ENCODE measurements around the gene KDR. TPM values are rescaled to one million over a fixed set of nuclear protein-coding genes. Genes with fewer than 3 reads are reported as not detected.

The KDR gene
- not detected in 2 replicates for total RNA-seq (2014; rRNA removed; shearing (Covaris generic))

DNA sequence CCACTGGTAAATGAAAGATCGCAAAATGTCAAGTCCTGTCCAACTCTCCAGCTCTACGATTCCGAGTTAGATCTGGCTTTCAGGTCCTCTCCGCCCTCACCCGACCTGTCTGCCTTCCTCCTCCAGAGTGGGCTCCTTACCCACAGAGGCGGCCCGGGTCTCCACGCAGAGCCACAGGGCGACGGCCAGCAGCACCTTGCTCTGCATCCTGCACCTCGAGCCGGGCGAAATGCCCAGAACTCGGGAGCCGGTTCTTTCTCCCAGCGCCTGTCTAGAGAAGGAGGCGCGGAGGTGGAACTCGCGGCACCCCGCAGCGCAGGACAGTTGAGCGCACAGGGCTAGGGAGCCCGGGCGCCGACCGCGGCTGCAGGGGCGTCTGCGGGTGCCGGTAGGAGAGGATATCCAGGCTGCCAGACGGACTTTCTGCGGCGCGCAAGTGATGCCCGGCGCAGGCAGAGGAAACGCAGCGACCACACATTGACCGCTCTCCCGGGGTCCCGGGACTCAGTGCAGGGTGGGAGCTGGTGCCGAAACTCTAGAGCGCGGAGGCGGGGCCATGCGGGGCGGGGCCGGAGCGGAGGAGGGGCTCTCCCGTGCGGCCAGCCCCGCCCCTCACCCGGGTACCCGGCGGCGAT, at the start of gene KDR:
Gene KDR (minus strand): TSS at position 509 of the 635 bp plus-strand sequence. CDS start 302 bp downstream, at position 207.
- no peak for DNase-seq (ENCODE audit: low spot score)

DNA sequence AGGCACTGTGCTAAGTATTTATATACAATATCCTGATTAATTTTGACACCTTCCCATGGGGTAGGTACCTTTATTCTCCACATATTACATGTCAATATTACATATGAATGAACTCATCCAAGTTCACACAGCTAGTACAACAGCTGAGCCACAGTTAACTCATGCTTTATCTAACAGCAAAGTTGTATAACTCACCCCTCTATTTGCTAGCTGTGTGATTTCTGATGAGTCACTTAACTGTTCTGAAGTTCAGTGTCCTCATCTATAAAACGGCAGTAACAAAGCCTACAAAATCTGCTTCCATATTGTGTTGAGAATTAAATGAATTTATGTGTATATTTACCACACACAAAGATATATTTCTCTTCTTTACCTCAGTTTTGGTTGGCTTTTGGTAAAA, 48.2 kb upstream of the KDR start:
- DNase-seq (ENCODE audit: low spot score) = no peak

DNA sequence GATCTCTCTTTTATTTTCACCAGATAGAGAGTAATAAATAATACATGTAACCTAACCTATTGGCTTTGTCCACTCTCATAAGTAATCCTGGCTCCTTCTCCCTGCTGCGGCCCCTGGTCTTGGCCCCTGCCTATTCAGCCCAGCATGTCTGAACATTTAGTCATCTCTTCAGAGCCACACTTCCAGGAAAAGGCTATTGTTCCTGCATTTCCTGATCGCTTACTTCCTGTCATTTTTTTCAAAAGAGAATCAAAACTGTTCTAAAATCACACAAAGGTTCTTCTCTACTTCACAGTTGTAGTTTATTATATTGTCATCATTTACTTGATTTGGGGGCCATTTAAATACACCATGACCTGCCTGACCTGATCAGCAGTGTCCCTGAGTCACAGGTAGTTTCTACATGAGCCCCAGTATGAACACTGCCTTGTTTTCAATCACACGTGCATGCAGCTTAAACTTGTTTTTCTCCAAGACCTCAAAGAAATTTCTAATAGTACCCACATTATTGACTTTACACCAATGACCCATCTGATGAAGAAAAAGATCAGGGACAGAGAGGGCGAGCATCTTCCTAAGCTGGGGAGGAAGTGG, 47.4 kb upstream of the KDR start:
- peak; percentile 23 for DNase-seq (ENCODE audit: low spot score)

DNA sequence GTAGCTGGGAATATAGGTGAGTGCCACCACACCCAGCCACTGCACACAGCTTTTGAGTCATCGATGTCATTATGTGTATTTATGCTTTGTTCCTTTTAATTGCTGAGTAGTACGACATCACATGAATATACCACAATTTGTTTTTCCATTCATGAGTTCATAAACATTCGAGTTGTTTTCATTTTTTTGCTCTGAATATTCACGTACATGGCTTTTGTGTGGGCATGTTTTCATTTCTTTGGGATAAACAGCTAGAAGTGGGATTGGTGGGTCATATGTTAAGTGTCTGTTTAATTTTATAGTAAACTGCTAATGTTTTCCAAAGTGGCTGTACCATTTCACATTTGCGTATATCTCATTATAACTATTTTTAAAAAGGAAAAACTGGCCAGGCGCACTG, 45.1 kb upstream of the KDR start:
- DNase-seq (ENCODE audit: low spot score) = no peak

DNA sequence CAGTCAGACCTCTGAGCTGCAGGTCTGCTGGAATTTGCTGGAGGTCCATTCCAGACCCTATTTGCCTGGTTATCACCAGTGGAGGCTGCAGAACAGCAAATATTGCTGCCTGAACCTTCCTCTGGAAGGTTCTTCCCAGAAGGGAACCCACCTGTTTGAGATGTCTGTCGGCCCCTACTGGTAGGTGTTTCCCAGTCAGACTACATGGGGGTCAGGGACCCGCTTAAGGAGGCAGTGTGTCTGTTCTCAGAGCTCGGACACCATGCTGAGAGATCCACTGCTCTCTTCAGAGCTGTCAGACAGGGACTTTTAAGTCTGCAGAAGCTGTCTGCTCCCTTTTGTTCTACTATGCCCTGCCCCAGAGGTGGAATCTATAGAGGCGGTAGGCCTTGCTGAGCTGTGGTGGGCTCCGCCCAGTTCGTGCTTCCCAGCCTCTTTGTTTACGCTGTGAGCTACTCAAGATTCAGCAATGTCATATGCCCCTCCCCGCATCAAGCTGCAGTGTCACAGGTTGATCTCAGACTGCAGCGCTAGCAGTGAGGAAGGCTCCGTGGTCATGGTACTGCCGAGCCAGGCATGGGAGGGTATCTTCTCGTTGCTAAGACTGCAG, 44.1 kb upstream of the KDR start:
- DNase-seq (ENCODE audit: low spot score) = peak; percentile 73

DNA sequence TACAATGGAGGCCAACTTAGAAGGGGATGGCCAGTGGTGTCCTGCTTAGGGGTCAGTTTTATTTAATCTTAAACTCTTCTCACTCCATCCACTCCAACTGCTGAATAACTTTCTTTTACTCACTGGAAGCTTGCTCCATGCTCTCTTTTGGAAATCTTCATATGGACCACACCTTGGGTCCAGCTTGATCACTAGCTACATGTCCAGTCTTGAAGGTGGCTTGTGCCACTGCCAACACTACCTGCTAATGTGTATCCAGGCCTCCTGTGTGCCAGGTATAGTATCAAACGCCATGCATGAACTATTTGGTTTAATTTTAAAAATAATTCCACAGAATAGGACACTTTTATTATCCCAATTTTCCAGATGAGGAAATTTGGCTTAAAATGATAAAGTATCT, 37.0 kb upstream of the KDR start:
- DNase-seq (ENCODE audit: low spot score) = no peak

DNA sequence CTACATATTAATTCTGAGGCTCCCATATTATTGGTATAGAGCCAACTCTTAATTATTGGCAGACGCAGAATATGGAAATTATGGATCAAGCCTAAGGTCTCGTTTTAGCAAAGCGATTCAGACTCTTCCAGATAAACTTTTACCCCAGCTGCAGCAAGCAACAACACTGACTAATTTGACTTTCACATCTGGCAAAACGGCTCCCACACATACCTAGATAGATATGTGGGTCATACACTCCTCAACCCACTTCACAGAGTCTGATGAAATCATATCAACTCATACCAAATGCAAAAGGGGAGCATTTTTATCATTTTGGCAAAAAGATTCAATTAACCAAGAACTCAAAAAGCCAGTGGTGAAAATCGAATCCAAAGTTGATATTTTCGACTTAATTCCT, 36.3 kb upstream of the KDR start:
- no peak for DNase-seq (ENCODE audit: low spot score)

DNA sequence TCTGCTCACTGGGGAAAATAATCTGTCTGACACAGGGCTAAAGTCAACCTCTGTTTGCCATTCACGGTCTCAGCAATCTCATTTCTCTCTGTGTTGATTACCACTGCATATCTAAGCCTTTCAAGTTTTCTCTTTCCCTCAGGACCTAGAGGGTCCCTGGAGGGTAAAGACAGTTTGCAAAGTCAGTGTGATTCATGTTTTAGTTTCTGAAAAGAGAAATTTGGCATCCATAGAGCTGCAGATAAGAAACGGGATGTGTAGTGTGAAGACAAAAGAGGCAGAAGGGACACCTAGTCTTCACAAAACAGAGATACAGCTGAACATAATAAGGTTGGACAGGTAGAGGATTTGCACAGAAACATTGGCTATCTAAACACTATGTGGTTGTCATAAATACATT, 34.5 kb upstream of the KDR start:
- DNase-seq (ENCODE audit: low spot score) = no peak

DNA sequence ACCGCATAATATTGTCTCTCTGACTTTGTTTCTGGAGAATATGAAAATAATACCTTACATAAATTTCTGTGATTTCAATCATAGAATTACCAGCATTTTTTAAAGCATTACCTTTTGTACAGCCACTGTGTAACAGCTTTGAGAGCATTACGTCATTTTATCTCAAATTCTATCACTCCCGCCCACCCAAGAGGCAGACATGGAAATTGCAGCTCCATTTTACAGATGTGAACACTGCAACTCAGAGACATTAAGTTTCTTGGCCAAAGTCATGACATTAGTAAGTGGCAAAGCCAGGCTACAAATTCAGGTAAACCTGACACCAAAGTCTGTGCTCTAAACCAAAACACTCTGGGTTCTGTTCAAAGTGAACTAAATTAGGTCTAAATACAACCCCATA, 33.6 kb upstream of the KDR start:
- no peak for DNase-seq (ENCODE audit: low spot score)

DNA sequence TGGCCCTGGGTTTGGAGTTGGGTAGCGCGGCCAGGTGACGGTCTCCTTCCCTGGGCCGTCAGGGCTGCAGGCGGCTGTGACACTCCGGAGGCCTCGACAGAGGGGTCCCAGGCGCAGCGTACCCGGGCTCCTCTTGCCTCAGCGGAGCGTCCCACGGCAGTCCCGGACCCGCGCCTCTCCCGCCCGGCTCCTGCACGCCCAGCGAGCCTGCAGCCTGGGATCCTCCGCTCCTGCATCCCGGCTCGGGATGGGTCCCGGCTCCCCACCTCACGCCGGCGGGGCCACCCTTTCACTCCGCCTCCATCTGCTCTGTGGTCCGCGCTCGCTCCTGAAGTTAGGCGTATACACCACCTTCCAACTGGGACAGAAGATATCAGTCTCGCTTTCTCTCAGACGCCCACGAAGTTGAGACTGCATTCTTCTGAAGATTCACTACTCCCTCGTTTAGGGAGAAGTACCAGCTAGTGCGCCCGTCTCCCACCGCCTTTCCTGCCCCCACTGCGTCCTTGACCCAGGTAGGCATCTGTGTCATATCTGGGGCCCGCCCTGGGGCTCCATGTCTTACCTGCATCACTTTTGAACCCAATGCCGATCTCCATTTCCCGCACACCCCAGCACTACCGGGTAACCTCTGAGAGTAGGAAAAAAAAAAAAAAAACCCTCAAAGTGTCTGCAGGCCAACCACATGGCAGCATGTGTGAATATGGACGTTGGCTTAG, 32.3 kb upstream of the KDR start:
- DNase-seq (ENCODE audit: low spot score) = no peak

DNA sequence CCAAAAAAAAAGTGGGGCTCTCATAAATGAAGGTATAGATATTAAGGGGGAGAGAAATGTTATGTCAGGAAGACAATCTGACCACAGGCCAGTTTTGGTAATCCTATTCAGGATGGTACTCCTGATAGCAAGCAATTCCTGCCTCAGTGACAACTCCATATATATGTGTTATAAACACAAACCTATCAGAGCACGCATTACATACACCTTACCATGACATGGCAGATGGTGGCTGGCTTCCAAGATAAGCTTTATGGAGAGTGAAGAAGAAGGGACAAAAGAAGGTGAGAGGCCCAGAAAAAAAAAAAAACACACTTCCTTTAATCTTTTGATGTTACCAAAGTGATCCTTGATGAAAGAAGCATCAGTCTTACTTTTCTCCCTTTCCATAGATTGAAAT, 29.5 kb upstream of the KDR start:
- DNase-seq (ENCODE audit: low spot score) = no peak

DNA sequence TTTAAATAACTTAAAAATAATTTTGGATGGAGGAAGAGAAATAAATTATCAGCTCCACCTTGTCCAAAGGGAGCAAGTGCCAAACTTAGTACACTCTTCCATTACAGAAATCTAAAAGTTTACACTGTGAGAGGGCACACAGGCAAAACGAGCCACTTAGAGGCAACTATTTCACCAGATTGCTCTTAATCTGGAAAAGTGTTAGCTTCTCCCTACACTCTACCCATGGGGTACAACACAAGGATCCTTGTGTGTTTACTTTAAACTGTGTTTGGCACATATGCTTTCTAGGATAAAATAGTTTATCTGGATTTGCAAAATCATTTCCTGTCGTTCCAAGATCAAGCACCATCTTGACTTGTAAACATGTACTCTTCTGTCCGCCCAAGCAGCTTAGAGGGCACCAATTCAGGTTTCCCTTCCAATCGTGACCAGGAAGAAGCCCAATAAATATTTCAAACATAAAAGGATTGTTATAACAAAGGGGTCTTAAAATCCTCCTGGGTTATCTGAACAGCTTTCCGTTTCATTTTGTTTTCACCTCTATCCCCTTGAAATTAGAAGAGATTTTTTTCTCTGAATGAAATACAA, 29.0 kb upstream of the KDR start:
- DNase-seq (ENCODE audit: low spot score) = no peak

DNA sequence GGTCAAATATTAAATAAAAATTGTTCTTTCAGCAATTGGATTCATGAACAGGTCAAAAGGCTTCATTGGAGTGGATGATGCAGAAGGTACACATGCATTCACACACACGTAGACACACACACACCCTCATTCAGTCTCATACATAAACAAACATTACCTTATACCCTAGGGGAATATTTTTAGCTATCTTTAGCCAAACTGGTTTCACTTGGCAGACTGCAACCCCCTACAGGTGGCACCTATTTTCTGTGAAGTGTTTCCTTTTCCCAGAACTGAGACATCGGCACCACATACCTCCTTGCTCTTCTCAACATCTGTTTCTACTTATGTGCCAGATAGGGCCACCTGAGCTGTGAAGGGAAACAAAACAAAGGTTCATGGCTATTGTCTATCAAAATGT, 18.5 kb upstream of the KDR start:
- DNase-seq (ENCODE audit: low spot score) = no peak

DNA sequence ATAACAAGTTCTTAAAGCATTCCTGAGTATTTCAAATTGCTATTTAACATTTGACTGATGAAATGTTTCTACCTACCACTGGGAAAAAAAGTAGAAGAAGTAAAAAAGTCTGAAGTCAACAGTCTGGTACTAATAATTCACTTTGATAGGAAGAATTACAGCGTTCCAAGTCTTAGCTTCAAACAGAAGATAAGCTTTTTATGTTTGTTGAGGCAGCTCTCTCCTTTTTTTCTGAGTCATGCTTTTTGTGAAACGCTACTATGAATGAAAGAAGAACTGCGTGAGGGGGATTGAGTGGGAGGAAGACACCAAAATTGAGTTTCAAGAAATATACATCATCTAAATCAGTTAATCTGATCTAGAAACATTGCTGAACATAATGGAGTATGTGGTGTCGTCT, 13.0 kb upstream of the KDR start:
- no peak for DNase-seq (ENCODE audit: low spot score)

DNA sequence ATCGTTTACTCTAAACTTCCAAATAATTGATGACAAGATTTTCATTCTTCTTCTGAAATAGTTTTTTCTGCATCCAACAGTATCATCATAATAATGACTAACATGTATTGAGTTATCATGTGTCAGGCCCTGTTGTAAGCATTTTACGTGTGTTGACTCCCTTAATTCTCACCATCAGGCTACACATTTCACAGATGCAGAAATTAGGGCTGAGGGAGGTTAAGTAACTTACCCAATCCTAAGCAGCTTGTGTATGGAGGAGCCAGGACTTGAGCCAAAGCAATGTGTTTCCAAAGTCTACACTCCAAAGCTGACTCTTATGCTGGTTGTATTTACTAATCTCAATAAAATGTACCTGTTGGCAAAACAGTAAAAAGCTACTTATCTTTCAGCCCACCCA, 11.2 kb upstream of the KDR start:
- DNase-seq (ENCODE audit: low spot score) = no peak

DNA sequence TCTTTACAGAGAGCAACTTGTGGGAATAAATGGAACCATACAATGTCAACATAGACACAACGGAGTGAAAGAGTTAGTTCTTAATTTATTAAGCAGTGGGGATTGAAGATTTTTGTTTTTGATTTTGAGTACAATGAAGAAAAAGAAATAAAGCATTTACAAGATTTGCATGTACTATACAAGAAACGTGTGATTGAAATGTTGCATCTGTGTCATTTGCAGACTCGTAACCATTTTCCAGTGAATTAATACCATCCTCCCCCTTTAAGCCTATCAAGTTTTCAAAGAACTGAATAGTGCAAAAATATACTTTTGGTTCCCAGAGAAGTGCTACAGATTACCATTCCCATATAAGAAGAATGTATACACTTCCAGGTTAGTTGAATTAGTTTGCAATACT, 8.6 kb upstream of the KDR start:
- no peak for DNase-seq (ENCODE audit: low spot score)

DNA sequence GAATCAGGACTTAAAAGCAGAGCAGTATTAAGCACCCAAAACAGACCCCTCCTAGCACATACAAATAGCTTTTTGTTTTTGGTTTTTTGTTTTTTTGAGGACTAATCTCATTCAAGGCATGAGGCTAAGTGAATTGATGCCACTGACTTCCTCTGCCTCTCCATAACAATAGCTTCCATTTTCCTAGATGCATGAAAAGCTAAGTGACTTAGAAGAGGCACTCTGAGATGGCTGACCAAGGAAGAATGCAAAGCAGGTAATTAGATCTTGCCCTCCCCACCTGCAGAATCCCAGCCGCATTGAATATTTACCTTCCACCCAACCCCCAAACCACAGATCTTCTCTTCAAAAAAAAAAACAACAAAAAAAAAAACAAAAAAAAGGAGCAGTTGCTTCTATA, 7.4 kb upstream of the KDR start:
- no peak for DNase-seq (ENCODE audit: low spot score)

DNA sequence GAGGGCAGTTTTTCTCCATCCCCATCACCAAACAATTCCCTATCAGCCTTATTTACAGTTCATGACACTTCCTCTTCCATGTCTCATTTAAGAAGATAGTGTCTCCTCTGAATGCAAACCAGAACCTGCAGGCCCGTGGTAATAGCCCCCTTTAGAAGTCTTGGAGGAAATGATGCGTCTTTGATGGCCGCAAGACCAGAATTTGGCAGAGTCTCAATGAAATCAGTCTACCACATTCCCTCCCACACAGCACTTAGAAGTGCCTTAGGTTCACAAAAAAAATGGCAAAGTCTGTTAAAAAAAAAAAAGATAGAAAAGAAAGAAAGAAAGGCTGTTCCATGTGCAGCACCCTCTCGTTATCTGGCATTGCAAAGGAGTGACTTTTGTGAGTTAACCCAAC, 2.1 kb upstream of the KDR start:
- DNase-seq (ENCODE audit: low spot score) = no peak

DNA sequence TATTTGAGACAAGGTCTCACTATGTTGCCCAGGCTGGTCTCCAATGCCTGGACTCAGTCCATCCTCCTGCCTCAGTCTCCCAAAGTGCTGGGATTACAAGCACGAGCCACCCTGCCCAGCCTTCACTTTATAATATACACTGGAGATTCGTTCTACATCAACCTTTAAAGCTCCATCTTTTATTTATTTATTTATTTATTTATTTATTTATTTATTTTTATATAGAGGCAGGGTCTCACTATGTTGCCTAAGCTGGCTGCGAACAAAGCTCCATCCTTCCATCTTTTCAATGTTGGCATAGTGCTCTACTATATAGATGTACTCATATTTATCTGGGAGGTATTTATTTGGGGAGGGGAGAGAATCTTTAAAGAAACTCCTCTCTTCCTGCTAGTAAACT, 1.7 kb upstream of the KDR start:
- DNase-seq (ENCODE audit: low spot score) = no peak

DNA sequence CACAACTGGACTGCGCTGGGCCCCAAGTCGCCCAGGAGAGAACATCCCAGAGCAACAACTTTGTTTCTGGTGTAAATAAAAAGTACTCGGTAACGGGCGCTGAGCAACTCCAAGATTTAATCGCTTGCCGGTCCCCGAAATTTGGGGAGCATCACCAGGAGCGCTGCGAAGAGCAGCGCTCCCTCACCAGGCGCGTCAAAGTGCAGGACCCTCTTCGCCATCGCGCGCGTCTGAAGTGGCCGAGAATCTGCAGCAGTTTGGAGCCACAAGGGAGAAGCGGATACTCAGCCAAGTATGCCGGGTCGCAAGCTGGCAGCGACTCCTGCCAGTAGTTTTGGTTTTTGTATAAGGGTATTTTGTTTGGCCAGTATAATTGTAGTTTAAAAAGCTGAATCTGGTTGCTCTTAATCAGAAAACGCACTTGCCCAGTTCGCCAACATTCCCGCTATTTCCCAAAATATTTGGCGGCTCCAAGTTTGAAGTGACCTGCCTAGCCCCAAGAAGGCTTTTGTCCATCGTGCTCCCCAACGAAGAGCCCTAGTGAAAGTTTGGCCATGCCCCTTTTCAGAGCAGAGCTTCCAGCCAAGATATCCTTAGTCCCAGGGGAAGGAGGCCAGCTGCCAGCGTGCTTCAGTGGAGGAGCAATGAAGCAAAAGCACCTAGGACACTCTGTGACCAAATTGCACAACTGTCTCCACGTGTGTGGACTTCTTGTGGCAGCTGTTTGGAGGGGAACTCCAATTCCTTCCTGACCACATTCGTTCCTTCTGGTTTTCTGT, 557 bp upstream of the KDR start:
- DNase-seq (ENCODE audit: low spot score) = no peak

DNA sequence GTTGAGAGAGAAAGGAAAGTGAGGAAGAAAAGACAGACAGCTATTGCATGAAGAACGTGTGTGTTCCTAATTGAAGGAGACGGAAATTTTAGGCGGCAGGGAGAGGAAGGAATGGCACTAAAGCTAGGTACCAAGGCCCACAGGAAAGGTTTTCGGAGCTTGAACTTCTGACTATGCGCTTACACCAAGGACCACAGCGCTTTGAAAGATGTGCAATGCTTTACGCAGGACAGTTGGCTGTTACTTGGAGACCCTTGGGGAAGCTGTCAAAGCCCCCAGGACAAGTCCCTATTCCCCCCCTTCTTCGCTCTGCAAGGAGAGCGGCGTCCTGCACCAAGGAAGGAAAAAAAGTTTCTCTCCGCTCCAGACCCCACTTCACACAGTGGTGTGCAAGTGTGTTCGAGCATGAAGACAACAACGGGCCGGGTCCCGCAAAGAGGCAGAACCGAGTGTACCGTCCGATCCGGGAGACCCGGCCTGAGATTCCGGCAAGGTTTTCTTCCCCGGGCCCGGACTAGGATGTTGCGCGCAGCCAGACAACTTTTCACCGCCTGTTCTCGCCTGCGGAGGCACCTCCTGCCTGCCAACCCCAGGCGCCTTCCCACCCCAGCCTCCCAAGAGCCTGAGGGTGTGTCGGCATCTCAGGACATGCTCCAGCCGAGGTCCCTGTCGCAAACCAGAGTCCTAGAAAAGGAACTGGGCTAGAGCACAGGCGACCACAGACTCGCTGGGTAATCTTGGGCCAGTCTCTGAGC, 896 bp downstream of the KDR start:
- no peak for DNase-seq (ENCODE audit: low spot score)

Measured in HT-29 (cell line).